GM23338 (cell line): ENCODE measurements around the gene TPT1. TPM values are rescaled to one million over a fixed set of nuclear protein-coding genes. Genes with fewer than 3 reads are reported as not detected.

Source experiments
- ATAC-seq: fragments of 200-7000 bp; cut with Tn5 transposase; 3 replicates; pipeline ENCODE4 v1.9.1; 2020
- DNase-seq: peaks from one replicate; pipeline ENCODE4 v3.0.0-alpha.2; 2015; ENCODE audit warnings: low spot score
- H2AFZ ChIP-seq: fragments of 200-600 bp; sonication (generic); 2 replicates; pipeline ENCODE4 v1.8.0; 2016; ENCODE audit warnings: antibody characterized with exemption, mild to moderate bottlenecking, moderate library complexity
- H3F3A ChIP-seq: fragments of 200-600 bp; sonication (generic); replicated peaks from 2 replicates; pipeline ENCODE4 v1.8.0; 2017; ENCODE audit warnings: antibody characterized with exemption, mixed run types, low read depth
- H3K27ac ChIP-seq: fragments of 200-600 bp; sonication (generic); 2 replicates; pipeline ENCODE4 v1.6.1; 2016; ENCODE audit warnings: low read depth
- H3K27me3 ChIP-seq: fragments of 200-600 bp; sonication (generic); 2 replicates; pipeline ENCODE4 v1.8.0; 2016; ENCODE audit warnings: mild to moderate bottlenecking, mixed run types, moderate library complexity; ENCODE audit not compliant: insufficient read depth
- H3K36me3 ChIP-seq: fragments of 200-600 bp; sonication (generic); 2 replicates; pipeline ENCODE4 v1.8.0; 2016; ENCODE audit warnings: mild to moderate bottlenecking; ENCODE audit not compliant: insufficient read depth
- H3K4me1 ChIP-seq: fragments of 200-600 bp; sonication (generic); 2 replicates; pipeline ENCODE4 v1.8.0; 2016; ENCODE audit warnings: mild to moderate bottlenecking, moderate library complexity; ENCODE audit not compliant: insufficient read depth
- H3K4me2 ChIP-seq: fragments of 200-600 bp; sonication (generic); 2 replicates; pipeline ENCODE4 v1.7.1; 2017; ENCODE audit warnings: mixed run types
- H3K4me3 ChIP-seq: fragments of 200-600 bp; sonication (generic); 2 replicates; pipeline ENCODE4 v1.6.1; 2016; ENCODE audit warnings: mixed run types
- H3K79me2 ChIP-seq: fragments of 200-600 bp; sonication (generic); replicated peaks from 2 replicates; pipeline ENCODE4 v1.8.0; 2017; ENCODE audit warnings: mild to moderate bottlenecking; ENCODE audit not compliant: insufficient read depth
- H3K9me2 ChIP-seq: fragments of 200-600 bp; sonication (generic); 2 replicates; pipeline ENCODE4 v1.8.0; 2017; ENCODE audit not compliant: insufficient read depth
- H4K20me1 ChIP-seq: fragments of 200-600 bp; sonication (generic); replicated peaks from 2 replicates; pipeline ENCODE4 v1.8.0; 2017; ENCODE audit warnings: mild to moderate bottlenecking; ENCODE audit not compliant: insufficient read depth
- H3K27ac Mint-ChIP-seq: 2 replicates; pipeline ENCODE4 v1.8.0; 2020; ENCODE audit warnings: inconsistent platforms, mild to moderate bottlenecking, moderate library complexity, mixed read lengths
- H3K27me3 Mint-ChIP-seq: 3 replicates; pipeline ENCODE4 v1.8.0; 2022; ENCODE audit warnings: low read depth, mild to moderate bottlenecking, moderate library complexity, mixed read lengths, inconsistent platforms; ENCODE audit not compliant: insufficient read depth, poor library complexity
- H3K36me3 Mint-ChIP-seq: 3 replicates; pipeline ENCODE4 v1.8.0; 2021; ENCODE audit warnings: low read depth, mild to moderate bottlenecking, inconsistent platforms, moderate library complexity, mixed read lengths
- H3K4me1 Mint-ChIP-seq: 3 replicates; pipeline ENCODE4 v1.8.0; 2020; ENCODE audit warnings: mild to moderate bottlenecking, inconsistent platforms, mixed read lengths
- H3K4me3 Mint-ChIP-seq: 3 replicates; pipeline ENCODE4 v1.8.0; 2021; ENCODE audit warnings: moderate library complexity, mild to moderate bottlenecking, inconsistent platforms, mixed read lengths
- H3K9me3 Mint-ChIP-seq: 3 replicates; pipeline ENCODE4 v1.8.0; 2020; ENCODE audit warnings: moderate library complexity, mild to moderate bottlenecking, inconsistent platforms, mixed read lengths
- NANOG ChIP-seq: IDR thresholded peaks from 2 replicates; pipeline ENCODE4 v1.6.1; 2016; ENCODE audit warnings: antibody characterized with exemption, borderline replicate concordance
- POLR2AphosphoS5 ChIP-seq: IDR thresholded peaks from 2 replicates; pipeline ENCODE4 v1.6.1; 2016; ENCODE audit warnings: antibody characterized with exemption, low read depth
- STAT1 ChIP-seq: IDR thresholded peaks from one replicate; pipeline ENCODE4 v1.6.1; 2016; ENCODE audit warnings: antibody characterized with exemption; ENCODE audit not compliant: unreplicated experiment
- ZNF114 ChIP-seq: fragments of 250-450 bp; sonication (Bioruptor Pico); IDR thresholded peaks from 2 replicates; pipeline ENCODE4 v1.5.0; 2020; ENCODE audit warnings: mild to moderate bottlenecking, moderate library complexity
- ZNF331 ChIP-seq: fragments of 250-450 bp; sonication (Bioruptor Pico); IDR thresholded peaks from 2 replicates; pipeline ENCODE4 v1.5.0; 2020; ENCODE audit warnings: low read depth, mild to moderate bottlenecking, moderate library complexity
- ZNF462 ChIP-seq: fragments of 250-450 bp; sonication (Bioruptor Pico); IDR thresholded peaks from 2 replicates; pipeline ENCODE4 v1.5.0; 2020; ENCODE audit warnings: mild to moderate bottlenecking, moderate library complexity
- polyA plus RNA-seq: library from polyadenylated mRNA; unstranded; fragments of >200 nt; fragmentation: Nextera tagmentation; extraction: Ambion mirVana; gene quantifications from 2 replicates; pipeline ENCODE4 v1.2.1, GENCODE V29; 2016
- total RNA-seq: library from RNA; depleted of rRNA; stranded (reverse); fragments of >200 nt; shearing (Covaris generic); gene quantifications from 2 replicates; pipeline ENCODE4 v1.2.3, GENCODE V29; 2014
- TF ChIP-seq, protein P1 (sequence below), 2 experiments: fragments of 200-600 bp in 1 of 2; sonication (generic) in 1 of 2; conservative IDR thresholded peaks; 2 replicates each; pipeline versions ENCODE4 v1.5.1 to v1.6.1; 2016 to 2017; ENCODE audit warnings: antibody characterized with exemption in 2 of 2, low read depth in 2 of 2, mild to moderate bottlenecking in 2 of 2, moderate library complexity in 1 of 2
- TF ChIP-seq, protein P2 (sequence below): IDR thresholded peaks from 2 replicates; pipeline ENCODE4 v1.6.1; 2016; ENCODE audit warnings: antibody characterized with exemption

The TPT1 gene
- total and polyA plus RNA-seq, 2 experiments from 2014 or later, result 1,385 to 2,519 TPM

- Histone ChIP-seq H3K9me2 (no peaks in the 10 kb centered on the region), H3K4me3 (no peak overlapping the region), H3K27ac (no peak overlapping the region), H3K4me1 (no peaks in the 10 kb centered on the region), H3K4me2 (no peak overlapping the region), H2AFZ (no peak overlapping the region), H3K79me2 (no peaks in the 10 kb centered on the region), H3F3A (peaks cover under 1% of the 10 kb centered on the region; the same call in 1 of the 2 replicates), H3K36me3 (0 out of 2 replicates have a peak, but pooled peaks cover 4% of the 10 kb centered on the region), H4K20me1 (no peaks in the 10 kb centered on the region), H3K27me3 (no peaks in the 10 kb centered on the region)
- TF ChIP-seq, protein P1, sequence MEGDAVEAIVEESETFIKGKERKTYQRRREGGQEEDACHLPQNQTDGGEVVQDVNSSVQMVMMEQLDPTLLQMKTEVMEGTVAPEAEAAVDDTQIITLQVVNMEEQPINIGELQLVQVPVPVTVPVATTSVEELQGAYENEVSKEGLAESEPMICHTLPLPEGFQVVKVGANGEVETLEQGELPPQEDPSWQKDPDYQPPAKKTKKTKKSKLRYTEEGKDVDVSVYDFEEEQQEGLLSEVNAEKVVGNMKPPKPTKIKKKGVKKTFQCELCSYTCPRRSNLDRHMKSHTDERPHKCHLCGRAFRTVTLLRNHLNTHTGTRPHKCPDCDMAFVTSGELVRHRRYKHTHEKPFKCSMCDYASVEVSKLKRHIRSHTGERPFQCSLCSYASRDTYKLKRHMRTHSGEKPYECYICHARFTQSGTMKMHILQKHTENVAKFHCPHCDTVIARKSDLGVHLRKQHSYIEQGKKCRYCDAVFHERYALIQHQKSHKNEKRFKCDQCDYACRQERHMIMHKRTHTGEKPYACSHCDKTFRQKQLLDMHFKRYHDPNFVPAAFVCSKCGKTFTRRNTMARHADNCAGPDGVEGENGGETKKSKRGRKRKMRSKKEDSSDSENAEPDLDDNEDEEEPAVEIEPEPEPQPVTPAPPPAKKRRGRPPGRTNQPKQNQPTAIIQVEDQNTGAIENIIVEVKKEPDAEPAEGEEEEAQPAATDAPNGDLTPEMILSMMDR (conservative IDR thresholded peaks at IDR 0.05; ENCODE audit: low read depth in 2 of 2), result no peak
- TF ChIP-seq POLR2AphosphoS5, result no peak
- TF ChIP-seq, protein P2, sequence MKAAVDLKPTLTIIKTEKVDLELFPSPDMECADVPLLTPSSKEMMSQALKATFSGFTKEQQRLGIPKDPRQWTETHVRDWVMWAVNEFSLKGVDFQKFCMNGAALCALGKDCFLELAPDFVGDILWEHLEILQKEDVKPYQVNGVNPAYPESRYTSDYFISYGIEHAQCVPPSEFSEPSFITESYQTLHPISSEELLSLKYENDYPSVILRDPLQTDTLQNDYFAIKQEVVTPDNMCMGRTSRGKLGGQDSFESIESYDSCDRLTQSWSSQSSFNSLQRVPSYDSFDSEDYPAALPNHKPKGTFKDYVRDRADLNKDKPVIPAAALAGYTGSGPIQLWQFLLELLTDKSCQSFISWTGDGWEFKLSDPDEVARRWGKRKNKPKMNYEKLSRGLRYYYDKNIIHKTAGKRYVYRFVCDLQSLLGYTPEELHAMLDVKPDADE, result no peak
- TF ChIP-seq ZNF462 (CRISPR knock-in tag), result no peak
- no peak for TF ChIP-seq NANOG
- TF ChIP-seq ZNF114 (CRISPR knock-in tag), result no peak
- no peak for TF ChIP-seq ZNF331 (CRISPR knock-in tag)
- no peak for TF ChIP-seq STAT1
- DNase-seq (no peak), ATAC-seq (no peak)
- H3K9me3 Mint-ChIP-seq, result no peaks in the 10 kb centered on the region
- H3K4me3 Mint-ChIP-seq, result no peak overlapping the region
- H3K36me3 Mint-ChIP-seq, result peaks cover 24% of the 10 kb centered on the region
- H3K4me1 Mint-ChIP-seq, result peaks cover 4% of the 10 kb centered on the region; the same call in 1 of the 3 replicates
- H3K27ac Mint-ChIP-seq, result no peak overlapping the region
- peaks cover 2% of the 10 kb centered on the region for H3K27me3 Mint-ChIP-seq
These were observed 16.1 kb upstream of the TPT1 start for GRCh38 chr13:45356966-45357672.
